ENCODE results near the gene HHIPL1. TPM values are rescaled to one million over a fixed set of nuclear protein-coding genes. Genes with fewer than 3 reads are reported as not detected.

Gene HHIPL1
- total and polyA plus RNA-seq, 4 donors, result 0.31 to 4.0 (median 1.1) TPM

GRCh38 chr14:99604278-99604765, 40.6 kb upstream of the HHIPL1 start:
- DNase-seq (peak; percentile 96 to 98 (median 97)), ATAC-seq (ENCODE audit: insufficient read depth, low FRiP score) (peak; percentile 97)
- peaks cover 0 to 10% (median 7%) of the 10 kb centered on the region in 3 donors for H3K27me3 ChIP-seq (ENCODE audit: control insufficient read depth in 3 of 3, insufficient read depth in 3 of 3, low read length in 2 of 3)
- no peak for TF ChIP-seq CTCF (IDR thresholded peaks at IDR 0.05; ENCODE audit: control extremely low read depth, extremely low read depth)
- peak overlapping the region; percentile 85 to 89 for H3K27ac ChIP-seq (ENCODE audit: low read depth in 1 of 2, low read length in 1 of 2)
- WGBS, 2 donors, result 1% methylated on average over 35 to 65 of the region's 65 CpGs
- H3K4me3 ChIP-seq, result peak overlapping the region; percentile 66
- no peaks in the 10 kb centered on the region for H3K9me3 ChIP-seq (ENCODE audit: control insufficient read depth in 4 of 4, insufficient read depth in 3 of 4, low read length in 3 of 4)
- H3K9ac ChIP-seq (ENCODE audit: insufficient read depth in 1 of 2, low read length in 2 of 2), result no peak overlapping the region
- peaks cover 8 to 28% (median 15%) of the 10 kb centered on the region in 5 donors for H3K4me1 ChIP-seq (ENCODE audit: control insufficient read depth in 5 of 5, insufficient read depth in 5 of 5, low read length in 5 of 5)
- peaks cover 0 to 2% (median 0%) of the 10 kb centered on the region in 4 donors for H3K36me3 ChIP-seq (ENCODE audit: control insufficient read depth in 4 of 4, insufficient read depth in 4 of 4, low read length in 4 of 4)

- ATAC-seq (ENCODE audit: insufficient read depth, low FRiP score), result no peak
Observed at GRCh38 chr14:99604766-99605298, 40.1 kb upstream of the HHIPL1 start.

DNA sequence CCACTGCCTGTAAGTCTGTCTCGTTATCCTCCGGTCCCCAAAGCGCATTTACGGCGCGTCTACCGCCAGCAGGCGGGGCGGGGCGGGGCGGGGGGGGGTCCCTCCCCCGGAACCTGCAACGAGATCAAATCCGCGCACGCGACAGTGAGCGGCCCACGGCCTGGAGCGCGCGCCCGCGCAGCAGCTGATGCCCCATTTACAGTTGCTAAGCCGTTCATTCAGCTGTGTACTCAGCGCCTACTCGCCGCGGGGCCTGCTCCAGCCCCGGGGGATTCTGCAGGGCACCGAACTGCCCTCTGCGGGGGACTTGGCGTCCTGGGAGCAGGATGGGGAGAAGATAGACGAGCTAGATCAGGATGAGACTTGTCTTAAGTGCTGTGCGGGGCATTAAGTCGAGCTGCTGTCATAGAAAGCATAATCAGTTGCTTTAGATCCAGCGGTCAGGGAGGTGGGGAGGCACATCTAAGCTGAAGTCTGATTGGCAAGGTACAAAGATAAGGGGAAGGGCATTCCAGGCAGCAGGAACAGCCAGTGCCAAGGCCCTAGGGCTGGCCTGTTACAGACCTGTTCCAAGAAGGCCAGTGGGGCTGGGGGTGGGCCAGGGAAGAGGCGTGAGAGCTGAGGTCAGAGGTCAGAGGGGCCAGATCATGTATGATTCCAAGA, 39.5 kb upstream of the HHIPL1 start:
- H3K4me1 ChIP-seq (ENCODE audit: control insufficient read depth in 5 of 5, insufficient read depth in 5 of 5, low read length in 5 of 5), result peaks cover 8 to 28% (median 12%) of the 10 kb centered on the region in 5 donors
- peaks cover 0 to 10% (median 7%) of the 10 kb centered on the region in 3 donors for H3K27me3 ChIP-seq (ENCODE audit: control insufficient read depth in 3 of 3, insufficient read depth in 3 of 3, low read length in 2 of 3)
- peak overlapping the region; percentile 85 to 89 for H3K27ac ChIP-seq (ENCODE audit: low read depth in 1 of 2, low read length in 1 of 2)
- DNase-seq (peak; percentile 58 to 76 (median 75)), ATAC-seq (ENCODE audit: insufficient read depth, low FRiP score) (peak; percentile 7)
- peak overlapping the region in 1 of 2 donors; percentile 78 for H3K9ac ChIP-seq (ENCODE audit: insufficient read depth in 1 of 2, low read length in 2 of 2)
- WGBS, 2 donors, result 3 to 4% methylated on average over 37 to 38 of the region's 38 CpGs
- peak overlapping the region; percentile 66 for H3K4me3 ChIP-seq
- no peak for TF ChIP-seq CTCF (IDR thresholded peaks at IDR 0.05; ENCODE audit: control extremely low read depth, extremely low read depth)
- H3K9me3 ChIP-seq (ENCODE audit: control insufficient read depth in 4 of 4, insufficient read depth in 3 of 4, low read length in 3 of 4), result no peaks in the 10 kb centered on the region
- H3K36me3 ChIP-seq (ENCODE audit: control insufficient read depth in 4 of 4, insufficient read depth in 4 of 4, low read length in 4 of 4), result peaks cover 0 to 2% (median 0%) of the 10 kb centered on the region in 4 donors

More at GRCh38 chr14:99604766-99605298, 40.1 kb upstream of the HHIPL1 start:
- TF ChIP-seq CTCF (IDR thresholded peaks at IDR 0.05; ENCODE audit: control extremely low read depth, extremely low read depth), result no peak
- Histone ChIP-seq H3K4me1 (ENCODE audit: control insufficient read depth in 5 of 5, insufficient read depth in 5 of 5, low read length in 5 of 5) (peaks cover 8 to 28% (median 14%) of the 10 kb centered on the region in 5 donors), H3K9me3 (ENCODE audit: control insufficient read depth in 4 of 4, insufficient read depth in 3 of 4, low read length in 3 of 4) (no peaks in the 10 kb centered on the region), H3K4me3 (peak overlapping the region; percentile 66), H3K27me3 (ENCODE audit: control insufficient read depth in 3 of 3, insufficient read depth in 3 of 3, low read length in 2 of 3) (peaks cover 0 to 10% (median 7%) of the 10 kb centered on the region in 3 donors), H3K9ac (ENCODE audit: insufficient read depth in 1 of 2, low read length in 2 of 2) (no peak overlapping the region), H3K27ac (ENCODE audit: low read depth in 1 of 2, low read length in 1 of 2) (peak overlapping the region; percentile 85 to 89), H3K36me3 (ENCODE audit: control insufficient read depth in 4 of 4, insufficient read depth in 4 of 4, low read length in 4 of 4) (peaks cover 0 to 2% (median 0%) of the 10 kb centered on the region in 4 donors)
- DNase-seq, result no peak
- 0 to 1% methylated on average over 46 to 50 of the region's 50 CpGs for WGBS, 2 donors
